Measurements from ENCODE around the gene KIF3A. TPM values are rescaled to one million over a fixed set of nuclear protein-coding genes. Genes with fewer than 3 reads are reported as not detected.

Gene KIF3A
- polyA plus RNA-seq, 3 donors, result 1.3 to 4.9 (median 1.9) TPM

GRCh38 chr5:132659598-132660493 lies 77.5 kb downstream of the KIF3A start:
- whole genome bisulfite sequencing, 3 donors, result 93 to 94% (median 94%) methylated on average over 23 of the region's 23 CpGs
- H3K27ac ChIP-seq (ENCODE audit: low read depth, low read length), result no peak overlapping the region

GRCh38 chr5:132658381-132659302 lies 78.7 kb downstream of the KIF3A start:
- H3K27ac ChIP-seq (ENCODE audit: low read depth, low read length), result no peak overlapping the region
- WGBS, 3 donors, result 90 to 94% (median 93%) methylated on average over 9 of the region's 9 CpGs

GRCh38 chr5:132657676-132658380 lies 79.5 kb downstream of the KIF3A start, which contains the start of gene IL13:
IL13 (plus strand) TSS chr5:132658173; CDS start chr5:132658187, 14 bp downstream.
- no peak within 1 kb of the TSS for H3K27ac ChIP-seq (ENCODE audit: low read depth, low read length)
- 95 to 98% (median 96%) methylated on average over 12 of the region's 12 CpGs for WGBS, 3 donors

GRCh38 chr5:132656774-132657355 lies 80.5 kb downstream of the KIF3A start:
- H3K27ac ChIP-seq (ENCODE audit: low read depth, low read length), result no peak overlapping the region
- 57 to 70% (median 62%) methylated on average over 12 of the region's 12 CpGs for WGBS, 3 donors

GRCh38 chr5:132655821-132656773 lies 81.2 kb downstream of the KIF3A start:
- no peak overlapping the region for H3K27ac ChIP-seq (ENCODE audit: low read depth, low read length)
- WGBS, 3 donors, result 4 to 7% (median 4%) methylated on average over 73 to 92 of the region's 92 CpGs

- no peak overlapping the region for H3K27ac ChIP-seq (ENCODE audit: low read depth, low read length)
- 32 to 45% (median 35%) methylated on average over 7 of the region's 7 CpGs for WGBS, 3 donors
Measured at GRCh38 chr5:132653716-132654115, 83.6 kb downstream of the KIF3A start.

GRCh38 chr5:132651838-132652469 lies 85.4 kb downstream of the KIF3A start:
- no peak overlapping the region for H3K27ac ChIP-seq (ENCODE audit: low read depth, low read length)
- WGBS, 3 donors, result 63 to 91% (median 87%) methylated on average over 4 of the region's 4 CpGs

GRCh38 chr5:132648355-132648754 lies 89.0 kb downstream of the KIF3A start:
- WGBS, 3 donors, result 94 to 100% (median 97%) methylated on average over 1 of the region's 1 CpG
- H3K27ac ChIP-seq (ENCODE audit: low read depth, low read length), result no peak overlapping the region

GRCh38 chr5:132647473-132647872 lies 89.9 kb downstream of the KIF3A start:
- H3K27ac ChIP-seq (ENCODE audit: low read depth, low read length), result no peak overlapping the region
- 44 to 97% (median 93%) methylated on average over 2 of the region's 2 CpGs for WGBS, 3 donors

GRCh38 chr5:132646583-132647266 lies 90.6 kb downstream of the KIF3A start:
- no peak overlapping the region for H3K27ac ChIP-seq (ENCODE audit: low read depth, low read length)
- 56 to 97% (median 94%) methylated on average over 11 of the region's 11 CpGs for WGBS, 3 donors

GRCh38 chr5:132644177-132644576 lies 93.2 kb downstream of the KIF3A start:
- no peak overlapping the region for H3K27ac ChIP-seq (ENCODE audit: low read depth, low read length)

Other genes with a start within 250 kb of the KIF3A start
- 10 to 100 TPM in 2 of 3 donors, 1 to 10 TPM in 1; 9.1 to 90.5 (median 58.0) TPM for gene IRF1, start 246.8 kb downstream of the KIF3A start, polyA plus RNA-seq
- under 1 TPM in 1 of 3 donors, not detected in 2; 0.09 TPM for gene IL5, start 194.0 kb downstream of the KIF3A start, polyA plus RNA-seq
- gene RAD50, start 180.6 kb downstream of the KIF3A start, polyA plus RNA-seq, result 10 to 100 TPM in 1 of 3 donors, 1 to 10 TPM in 2; 6.3 to 10.1 (median 8.5) TPM
- 1 to 10 TPM in 2 of 3 donors, not detected in 1; 1.2 to 1.3 TPM for gene IL13, start 79.4 kb downstream of the KIF3A start, polyA plus RNA-seq
- gene IL4, start 63.6 kb downstream of the KIF3A start, polyA plus RNA-seq, result not detected
- 1 to 10 TPM in 1 of 3 donors, under 1 TPM in 1, not detected in 1; 0.22 to 1.2 TPM for gene CCNI2, start 9.9 kb upstream of the KIF3A start, polyA plus RNA-seq
- gene SEPTIN8, start 39.7 kb upstream of the KIF3A start, polyA plus RNA-seq, result 10 to 100 TPM; 11.2 to 34.1 (median 15.4) TPM
- 1 to 10 TPM in 1 of 3 donors, under 1 TPM in 2; 0.11 to 1.5 (median 0.74) TPM for gene SOWAHA, start 75.8 kb upstream of the KIF3A start, polyA plus RNA-seq
- gene SHROOM1, start 93.1 kb upstream of the KIF3A start, polyA plus RNA-seq, result 10 to 100 TPM in 1 of 3 donors, 1 to 10 TPM in 2; 7.1 to 12.6 (median 8.3) TPM
- under 1 TPM; 0.11 to 0.63 (median 0.31) TPM for gene GDF9, start 128.9 kb upstream of the KIF3A start, polyA plus RNA-seq
- gene UQCRQ, start 129.1 kb upstream of the KIF3A start, polyA plus RNA-seq, result 100 to 1,000 TPM; 171 to 396 (median 301) TPM
- 1 to 10 TPM in 1 of 3 donors, under 1 TPM in 2; 0.68 to 1.1 (median 0.70) TPM for gene LEAP2, start 136.1 kb upstream of the KIF3A start, polyA plus RNA-seq
- gene AFF4, start 226.1 kb upstream of the KIF3A start, polyA plus RNA-seq, result 10 to 100 TPM in 2 of 3 donors, 1 to 10 TPM in 1; 8.6 to 18.0 (median 10.7) TPM